Measurements from ENCODE around the gene TTC23.

- TF ChIP-seq CTCF (conservative IDR thresholded peaks at IDR 0.05; ENCODE audit: low read length), result no peak
- no peak for TF ChIP-seq EZH2phosphoT487 (IDR thresholded peaks at IDR 0.05; ENCODE audit: borderline replicate concordance, low read depth, low read length)
Measured at GRCh38 chr15:99282586-99282985, 33.2 kb upstream of the TTC23 start.
